Memory B cell (primary cell): ENCODE measurements around the gene DHX9.
A peak's percentile ranks its signal among the peaks of the same experiment; 100 is the strongest.

Experiments
- ATAC-seq: fragments of 150-1000 bp; cut with Tn5 transposase; 2 replicates; pipeline ENCODE4 v1.10.0; 2021; ENCODE audit warnings: low read depth, mild to moderate bottlenecking, moderate library complexity
- DNase-seq, 2 donors: peaks; one replicate each; pipeline ENCODE4 v3.0.0; 2022; ENCODE audit warnings: low spot score in 2 of 2
- H3K27ac Mint-ChIP-seq: one replicate; pipeline ENCODE4 v1.8.0; 2022; ENCODE audit warnings: mild to moderate bottlenecking, moderate library complexity, mixed read lengths
- H3K27me3 Mint-ChIP-seq: one replicate; pipeline ENCODE4 v1.8.0; 2022; ENCODE audit warnings: mixed read lengths
- H3K36me3 Mint-ChIP-seq: one replicate; pipeline ENCODE4 v1.8.0; 2022; ENCODE audit warnings: mild to moderate bottlenecking, mixed read lengths
- H3K4me1 Mint-ChIP-seq: one replicate; pipeline ENCODE4 v1.8.0; 2022; ENCODE audit warnings: mixed read lengths
- H3K4me3 Mint-ChIP-seq: one replicate; pipeline ENCODE4 v1.8.0; 2022; ENCODE audit warnings: mild to moderate bottlenecking, moderate library complexity, mixed read lengths
- H3K9me3 Mint-ChIP-seq: one replicate; pipeline ENCODE4 v1.8.0; 2022; ENCODE audit warnings: mixed read lengths

Gene DHX9

GRCh38 chr1:182817802-182818201 lies 21.3 kb upstream of the DHX9 start:
- Mint-ChIP-seq H3K27me3 (no peaks in the 10 kb centered on the region), H3K36me3 (peaks cover 12% of the 10 kb centered on the region), H3K27ac (no peak overlapping the region), H3K4me3 (no peak overlapping the region), H3K4me1 (no peaks in the 10 kb centered on the region), H3K9me3 (no peaks in the 10 kb centered on the region)
- ATAC-seq, result peak; percentile 59
- DNase-seq, result no peak

- no peak for DNase-seq
- Mint-ChIP-seq H3K27ac (no peak overlapping the region), H3K9me3 (no peaks in the 10 kb centered on the region), H3K27me3 (no peaks in the 10 kb centered on the region), H3K4me1 (no peaks in the 10 kb centered on the region), H3K36me3 (peaks cover 3% of the 10 kb centered on the region), H3K4me3 (no peak overlapping the region)
- no peak for ATAC-seq
Observed at GRCh38 chr1:182823220-182823619, 15.9 kb upstream of the DHX9 start.

DNA sequence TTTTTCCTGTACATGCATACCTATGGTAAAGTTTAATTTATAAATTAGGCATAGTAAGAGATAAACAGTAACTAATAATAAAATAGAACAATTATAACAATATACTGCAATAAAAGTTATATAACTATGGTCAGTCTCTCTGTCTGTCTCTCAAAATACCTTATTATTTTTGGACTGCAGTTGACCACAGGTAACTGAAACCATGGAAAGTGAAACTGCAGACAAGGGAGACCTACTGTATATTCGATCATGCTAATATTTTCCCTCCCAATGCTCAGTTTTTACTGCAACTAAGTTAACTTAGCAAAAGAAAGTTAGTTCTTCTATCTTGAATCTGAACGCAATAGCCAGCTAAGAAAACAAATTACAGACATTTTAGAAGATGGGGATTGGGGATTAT lies 12.3 kb upstream of the DHX9 start:
- Mint-ChIP-seq H3K36me3 (peaks cover 3% of the 10 kb centered on the region), H3K4me1 (peaks cover 7% of the 10 kb centered on the region), H3K27ac (no peak overlapping the region), H3K27me3 (no peaks in the 10 kb centered on the region), H3K9me3 (no peaks in the 10 kb centered on the region), H3K4me3 (no peak overlapping the region)
- DNase-seq, result no peak
- no peak for ATAC-seq

GRCh38 chr1:182829285-182829932 lies 9.7 kb upstream of the DHX9 start:
- no peaks in the 10 kb centered on the region for H3K9me3 Mint-ChIP-seq
- H3K4me3 Mint-ChIP-seq, result peak overlapping the region; percentile 71
- peaks cover 2% of the 10 kb centered on the region for H3K36me3 Mint-ChIP-seq
- ATAC-seq, result peak; percentile 95
- DNase-seq, result no peak
- H3K27ac Mint-ChIP-seq, result peak overlapping the region; percentile 93
- H3K4me1 Mint-ChIP-seq, result peaks cover 7% of the 10 kb centered on the region
- H3K27me3 Mint-ChIP-seq, result no peaks in the 10 kb centered on the region

GRCh38 chr1:182833271-182833670 lies 5.9 kb upstream of the DHX9 start:
- H3K27ac Mint-ChIP-seq, result no peak overlapping the region
- no peak overlapping the region for H3K4me3 Mint-ChIP-seq
- peaks cover 7% of the 10 kb centered on the region for H3K4me1 Mint-ChIP-seq
- H3K27me3 Mint-ChIP-seq, result no peaks in the 10 kb centered on the region
- no peaks in the 10 kb centered on the region for H3K36me3 Mint-ChIP-seq
- no peaks in the 10 kb centered on the region for H3K9me3 Mint-ChIP-seq
- DNase-seq, result no peak
- no peak for ATAC-seq

DNA sequence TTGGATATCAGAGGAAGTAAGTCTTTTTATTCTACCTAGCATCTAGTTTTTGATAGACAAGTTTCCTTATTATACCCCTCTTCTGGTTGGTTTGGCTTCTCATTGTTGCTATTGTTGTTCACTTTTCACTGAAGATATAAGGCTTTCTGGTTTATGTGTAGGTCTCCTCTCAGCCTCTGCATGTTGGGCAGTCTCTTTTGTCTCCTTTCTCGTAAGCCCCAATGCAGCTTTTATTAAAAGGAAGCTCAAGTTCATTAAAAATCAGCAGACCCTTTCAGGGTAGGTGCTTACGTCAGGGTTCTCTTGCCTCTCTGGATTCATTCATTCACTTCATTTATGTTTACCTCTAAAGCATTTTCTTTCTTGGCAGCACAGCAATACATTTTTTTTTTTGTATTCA lies 4.8 kb upstream of the DHX9 start:
- ATAC-seq (no peak), DNase-seq (no peak)
- H3K4me3 Mint-ChIP-seq, result no peak overlapping the region
- no peaks in the 10 kb centered on the region for H3K9me3 Mint-ChIP-seq
- H3K27me3 Mint-ChIP-seq, result no peaks in the 10 kb centered on the region
- no peak overlapping the region for H3K27ac Mint-ChIP-seq
- no peaks in the 10 kb centered on the region for H3K36me3 Mint-ChIP-seq
- peaks cover 8% of the 10 kb centered on the region for H3K4me1 Mint-ChIP-seq

- no peak for DNase-seq
- peaks cover 12% of the 10 kb centered on the region for H3K4me1 Mint-ChIP-seq
- no peak for ATAC-seq
- H3K9me3 Mint-ChIP-seq, result no peaks in the 10 kb centered on the region
- H3K27ac Mint-ChIP-seq, result no peak overlapping the region
- no peaks in the 10 kb centered on the region for H3K27me3 Mint-ChIP-seq
- no peak overlapping the region for H3K4me3 Mint-ChIP-seq
- peaks cover 3% of the 10 kb centered on the region for H3K36me3 Mint-ChIP-seq
Observed at GRCh38 chr1:182835806-182836205, 3.3 kb upstream of the DHX9 start.

DNA sequence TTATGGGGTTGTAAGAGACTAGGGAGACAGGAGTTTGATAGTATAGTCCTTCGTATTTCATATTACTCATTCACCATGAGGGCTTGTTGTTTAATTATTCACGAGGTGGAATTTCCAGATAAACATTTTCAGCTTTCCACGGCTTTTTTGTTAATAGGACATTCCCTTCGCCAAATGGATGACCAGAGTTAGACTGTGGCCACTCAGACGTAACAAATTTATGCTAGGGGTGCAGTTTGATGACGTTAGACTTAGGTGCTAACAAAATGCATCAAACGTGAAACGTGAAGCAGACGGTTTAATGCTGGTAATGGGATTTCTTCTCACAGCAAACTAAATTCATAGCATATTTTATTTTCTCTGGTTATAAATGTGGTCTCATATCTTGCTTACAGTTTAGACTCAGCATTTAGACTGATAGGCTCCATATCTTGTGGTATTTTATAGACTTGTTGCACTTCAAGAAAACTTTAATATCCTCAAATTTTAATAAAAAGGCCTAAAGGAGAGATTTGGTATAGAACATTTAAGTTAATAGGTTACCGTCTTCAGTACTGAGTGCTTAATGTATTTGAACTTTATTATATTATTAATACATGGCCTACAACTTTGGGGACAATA lies 2.3 kb downstream of the DHX9 start:
- ATAC-seq, result no peak
- no peaks in the 10 kb centered on the region for H3K27me3 Mint-ChIP-seq
- peaks cover 33% of the 10 kb centered on the region for H3K4me1 Mint-ChIP-seq
- no peaks in the 10 kb centered on the region for H3K9me3 Mint-ChIP-seq
- peak overlapping the region; percentile 95 for H3K4me3 Mint-ChIP-seq
- DNase-seq, result no peak
- H3K27ac Mint-ChIP-seq, result peak overlapping the region; percentile 92
- peaks cover 12% of the 10 kb centered on the region for H3K36me3 Mint-ChIP-seq

DNA sequence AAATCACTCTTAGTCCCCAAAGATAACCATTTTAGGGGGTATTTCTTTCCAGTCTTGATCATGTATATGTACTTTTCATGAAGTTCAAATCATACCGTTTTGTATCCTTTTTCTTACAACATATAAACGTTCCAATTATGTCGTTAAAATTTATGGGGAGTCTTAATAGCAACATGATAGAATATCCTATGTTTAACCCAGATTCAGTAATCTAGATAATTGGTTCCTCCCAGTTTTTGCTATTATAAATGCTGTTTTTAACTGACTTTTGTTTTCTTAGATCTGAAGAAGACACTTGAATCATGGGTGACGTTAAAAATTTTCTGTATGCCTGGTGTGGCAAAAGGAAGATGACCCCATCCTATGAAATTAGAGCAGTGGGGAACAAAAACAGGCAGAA lies 3.1 kb downstream of the DHX9 start:
- Mint-ChIP-seq H3K4me1 (peaks cover 35% of the 10 kb centered on the region), H3K36me3 (peaks cover 15% of the 10 kb centered on the region), H3K4me3 (no peak overlapping the region), H3K27ac (no peak overlapping the region), H3K9me3 (no peaks in the 10 kb centered on the region), H3K27me3 (no peaks in the 10 kb centered on the region)
- ATAC-seq, result no peak
- DNase-seq, result no peak

- H3K4me1 Mint-ChIP-seq, result peaks cover 38% of the 10 kb centered on the region
- H3K4me3 Mint-ChIP-seq, result no peak overlapping the region
- peaks cover 34% of the 10 kb centered on the region for H3K36me3 Mint-ChIP-seq
- ATAC-seq (no peak), DNase-seq (no peak)
- H3K27ac Mint-ChIP-seq, result no peak overlapping the region
- no peaks in the 10 kb centered on the region for H3K9me3 Mint-ChIP-seq
- H3K27me3 Mint-ChIP-seq, result no peaks in the 10 kb centered on the region
Observed at GRCh38 chr1:182845379-182845778, 6.2 kb downstream of the DHX9 start.

DNA sequence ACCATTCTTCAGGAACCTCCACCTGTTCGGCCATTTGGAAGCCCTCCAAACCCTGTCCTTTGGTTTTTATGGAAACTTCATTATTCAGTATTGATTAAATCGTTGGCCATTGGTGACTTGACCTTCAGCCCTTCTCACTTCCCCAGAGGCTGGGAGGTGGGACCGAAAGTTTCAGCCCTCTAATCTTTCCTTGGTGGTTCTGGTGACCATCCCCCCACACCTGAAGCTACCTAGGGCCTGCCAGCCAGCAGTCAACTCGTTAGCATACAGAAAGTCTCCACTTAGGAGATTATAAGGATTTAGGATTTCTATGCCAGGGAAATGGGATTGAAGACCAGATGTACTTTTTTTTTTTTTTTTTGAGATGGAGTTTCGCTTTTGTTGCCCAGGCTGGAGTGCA lies 6.7 kb downstream of the DHX9 start:
- H3K9me3 Mint-ChIP-seq, result no peaks in the 10 kb centered on the region
- H3K27me3 Mint-ChIP-seq, result no peaks in the 10 kb centered on the region
- H3K4me1 Mint-ChIP-seq, result peaks cover 34% of the 10 kb centered on the region
- no peak overlapping the region for H3K4me3 Mint-ChIP-seq
- no peak for DNase-seq
- H3K27ac Mint-ChIP-seq, result no peak overlapping the region
- ATAC-seq, result no peak
- peaks cover 36% of the 10 kb centered on the region for H3K36me3 Mint-ChIP-seq

DNA sequence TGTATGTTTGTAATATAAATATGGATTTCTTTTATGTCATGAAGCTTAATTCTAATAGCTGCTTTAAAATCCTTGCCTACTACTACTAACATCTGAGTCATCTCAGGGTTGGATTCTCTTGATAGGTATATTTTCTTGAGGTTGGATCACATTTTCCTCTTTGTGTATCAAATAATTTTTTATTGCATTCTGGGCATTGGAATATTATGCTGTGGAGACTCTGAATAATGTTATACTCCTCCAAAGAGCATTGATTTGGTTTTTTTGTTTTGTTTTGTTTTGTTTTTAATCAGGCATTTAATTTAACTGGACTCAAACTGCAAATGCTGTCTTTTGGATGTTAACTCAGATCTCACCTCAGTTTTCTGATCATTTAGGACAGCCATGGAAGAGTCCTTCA lies 8.0 kb downstream of the DHX9 start:
- H3K9me3 Mint-ChIP-seq, result no peaks in the 10 kb centered on the region
- H3K4me1 Mint-ChIP-seq, result peaks cover 25% of the 10 kb centered on the region
- peaks cover 38% of the 10 kb centered on the region for H3K36me3 Mint-ChIP-seq
- ATAC-seq (no peak), DNase-seq (no peak)
- no peak overlapping the region for H3K4me3 Mint-ChIP-seq
- no peaks in the 10 kb centered on the region for H3K27me3 Mint-ChIP-seq
- H3K27ac Mint-ChIP-seq, result no peak overlapping the region

- Mint-ChIP-seq H3K9me3 (no peaks in the 10 kb centered on the region), H3K27ac (no peak overlapping the region), H3K27me3 (no peaks in the 10 kb centered on the region), H3K36me3 (peaks cover 40% of the 10 kb centered on the region), H3K4me3 (no peak overlapping the region), H3K4me1 (peaks cover 15% of the 10 kb centered on the region)
- DNase-seq, result no peak
- no peak for ATAC-seq
Observed at GRCh38 chr1:182848736-182849135, 9.6 kb downstream of the DHX9 start.

DNA sequence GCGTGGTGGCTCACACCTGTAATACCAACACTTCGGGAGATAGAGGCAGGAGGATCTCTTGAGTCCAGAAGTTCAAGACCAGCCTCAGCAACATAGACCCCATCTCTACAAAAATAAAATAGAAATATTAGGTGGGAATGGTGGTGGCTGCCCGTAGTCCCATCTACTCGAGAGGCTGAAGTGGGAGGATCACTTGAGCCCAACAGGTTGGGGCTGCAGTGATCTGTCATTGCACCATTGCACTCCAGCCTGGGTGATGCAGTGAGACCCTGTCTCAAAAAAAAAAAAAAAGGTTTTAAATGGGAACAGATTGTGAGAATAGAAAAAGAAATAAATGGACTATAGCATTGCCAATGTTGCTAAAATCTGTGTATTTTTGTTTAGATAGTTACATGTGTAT lies 11.2 kb downstream of the DHX9 start:
- Mint-ChIP-seq H3K27ac (no peak overlapping the region), H3K4me1 (peaks cover 15% of the 10 kb centered on the region), H3K27me3 (no peaks in the 10 kb centered on the region), H3K9me3 (no peaks in the 10 kb centered on the region), H3K4me3 (no peak overlapping the region), H3K36me3 (peaks cover 36% of the 10 kb centered on the region)
- ATAC-seq, result no peak
- no peak for DNase-seq

GRCh38 chr1:182851825-182852224 lies 12.7 kb downstream of the DHX9 start:
- DNase-seq (no peak), ATAC-seq (no peak)
- Mint-ChIP-seq H3K27me3 (no peaks in the 10 kb centered on the region), H3K9me3 (no peaks in the 10 kb centered on the region), H3K36me3 (peaks cover 34% of the 10 kb centered on the region), H3K4me1 (peaks cover 13% of the 10 kb centered on the region), H3K4me3 (no peak overlapping the region), H3K27ac (no peak overlapping the region)
